HEK293 (cell line): ENCODE results near the gene NPTN.

Experiments used
- BCL11A ChIP-seq: fragments of 450-650 bp; formaldehyde crosslinking; IDR thresholded peaks from 2 replicates; pipeline ENCODE4 v1.5.1; 2016; ENCODE audit warnings: low read depth, missing biosample characterization, missing genetic modification characterization
- SALL2 ChIP-seq: fragments of 450-650 bp; formaldehyde crosslinking; IDR thresholded peaks from 2 replicates; pipeline ENCODE4 v1.5.0; 2017; ENCODE audit warnings: missing biosample characterization, mild to moderate bottlenecking, missing genetic modification characterization, borderline replicate concordance
- ZFP69B ChIP-seq: fragments of 450-650 bp; formaldehyde crosslinking; IDR thresholded peaks from 2 replicates; pipeline ENCODE4 v1.5.1; 2016; ENCODE audit warnings: missing biosample characterization, missing genetic modification characterization
- ZNF324 ChIP-seq: fragments of 450-650 bp; formaldehyde crosslinking; IDR thresholded peaks from 2 replicates; pipeline ENCODE4 v1.5.1; 2016; ENCODE audit warnings: missing biosample characterization, missing genetic modification characterization
- ZNF610 ChIP-seq: fragments of 450-650 bp; formaldehyde crosslinking; IDR thresholded peaks from 2 replicates; pipeline ENCODE4 v1.5.1; 2016; ENCODE audit warnings: missing biosample characterization, missing genetic modification characterization, borderline replicate concordance
- ZNF707 ChIP-seq: fragments of 450-650 bp; formaldehyde crosslinking; IDR thresholded peaks from 2 replicates; pipeline ENCODE4 v1.5.1; 2016; ENCODE audit warnings: missing biosample characterization, missing genetic modification characterization
- TF ChIP-seq, protein P1 (sequence below): fragments of 450-650 bp; formaldehyde crosslinking; IDR thresholded peaks from 2 replicates; pipeline ENCODE4 v1.5.1; 2016; ENCODE audit warnings: missing biosample characterization, missing genetic modification characterization
- TF ChIP-seq, protein P2 (sequence below): fragments of 450-650 bp; formaldehyde crosslinking; IDR thresholded peaks from 2 replicates; pipeline ENCODE4 v1.5.1; 2016; ENCODE audit warnings: missing biosample characterization, missing genetic modification characterization

DNA sequence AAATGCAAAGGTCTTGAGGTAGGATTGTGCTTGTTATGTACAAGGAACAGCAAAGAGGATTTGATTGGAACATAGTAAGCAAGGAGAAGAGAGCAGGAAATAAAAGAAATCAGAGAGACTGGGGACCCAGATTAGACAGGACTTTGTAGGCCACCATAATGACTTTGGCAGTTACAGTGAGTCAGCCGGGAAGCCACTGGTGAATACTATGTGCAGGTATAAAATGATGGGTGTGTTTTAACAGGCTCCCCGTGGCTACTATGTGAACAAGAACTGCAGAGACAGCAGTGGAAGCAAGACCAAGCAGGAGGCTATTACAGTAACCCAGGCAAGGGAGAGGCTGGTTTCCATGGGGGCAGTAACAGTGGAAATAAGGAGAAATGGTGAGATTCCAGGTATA is 55.2 kb downstream of the NPTN start:
- TF ChIP-seq BCL11A (no peak), ZNF610 (tag by site-specific recombination) (no peak), SALL2 (tag by site-specific recombination) (no peak), ZNF707 (tag by site-specific recombination) (no peak), ZNF324 (tag by site-specific recombination) (no peak), ZFP69B (tag by site-specific recombination) (no peak)
- TF ChIP-seq, protein P1, sequence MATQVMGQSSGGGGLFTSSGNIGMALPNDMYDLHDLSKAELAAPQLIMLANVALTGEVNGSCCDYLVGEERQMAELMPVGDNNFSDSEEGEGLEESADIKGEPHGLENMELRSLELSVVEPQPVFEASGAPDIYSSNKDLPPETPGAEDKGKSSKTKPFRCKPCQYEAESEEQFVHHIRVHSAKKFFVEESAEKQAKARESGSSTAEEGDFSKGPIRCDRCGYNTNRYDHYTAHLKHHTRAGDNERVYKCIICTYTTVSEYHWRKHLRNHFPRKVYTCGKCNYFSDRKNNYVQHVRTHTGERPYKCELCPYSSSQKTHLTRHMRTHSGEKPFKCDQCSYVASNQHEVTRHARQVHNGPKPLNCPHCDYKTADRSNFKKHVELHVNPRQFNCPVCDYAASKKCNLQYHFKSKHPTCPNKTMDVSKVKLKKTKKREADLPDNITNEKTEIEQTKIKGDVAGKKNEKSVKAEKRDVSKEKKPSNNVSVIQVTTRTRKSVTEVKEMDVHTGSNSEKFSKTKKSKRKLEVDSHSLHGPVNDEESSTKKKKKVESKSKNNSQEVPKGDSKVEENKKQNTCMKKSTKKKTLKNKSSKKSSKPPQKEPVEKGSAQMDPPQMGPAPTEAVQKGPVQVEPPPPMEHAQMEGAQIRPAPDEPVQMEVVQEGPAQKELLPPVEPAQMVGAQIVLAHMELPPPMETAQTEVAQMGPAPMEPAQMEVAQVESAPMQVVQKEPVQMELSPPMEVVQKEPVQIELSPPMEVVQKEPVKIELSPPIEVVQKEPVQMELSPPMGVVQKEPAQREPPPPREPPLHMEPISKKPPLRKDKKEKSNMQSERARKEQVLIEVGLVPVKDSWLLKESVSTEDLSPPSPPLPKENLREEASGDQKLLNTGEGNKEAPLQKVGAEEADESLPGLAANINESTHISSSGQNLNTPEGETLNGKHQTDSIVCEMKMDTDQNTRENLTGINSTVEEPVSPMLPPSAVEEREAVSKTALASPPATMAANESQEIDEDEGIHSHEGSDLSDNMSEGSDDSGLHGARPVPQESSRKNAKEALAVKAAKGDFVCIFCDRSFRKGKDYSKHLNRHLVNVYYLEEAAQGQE (tag by site-specific recombination): no peak
- TF ChIP-seq, protein P2, sequence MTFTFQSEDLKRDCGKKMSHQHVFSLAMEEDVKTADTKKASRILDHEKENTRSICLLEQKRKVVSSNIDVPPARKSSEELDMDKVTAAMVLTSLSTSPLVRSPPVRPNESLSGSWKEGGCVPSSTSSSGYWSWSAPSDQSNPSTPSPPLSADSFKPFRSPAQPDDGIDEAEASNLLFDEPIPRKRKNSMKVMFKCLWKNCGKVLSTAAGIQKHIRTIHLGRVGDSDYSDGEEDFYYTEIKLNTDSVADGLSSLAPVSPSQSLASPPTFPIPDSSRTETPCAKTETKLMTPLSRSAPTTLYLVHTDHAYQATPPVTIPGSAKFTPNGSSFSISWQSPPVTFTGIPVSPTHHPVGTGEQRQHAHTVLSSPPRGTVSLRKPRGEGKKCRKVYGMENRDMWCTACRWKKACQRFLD (tag by site-specific recombination): no peak
